Tongue (tissue), 2 donors: ENCODE data around the gene ITSN2. TPM values are rescaled to one million over a fixed set of nuclear protein-coding genes. Genes with fewer than 3 reads are reported as not detected.
"Not testable (repeated sequence)": the region's sequence is repeated elsewhere in the genome, so short reads cannot be mapped to it uniquely, and the experiment has no call there.

Source experiments
- DNase-seq: peaks from one replicate; pipeline ENCODE4 v3.0.0-alpha.2; 2015
- total RNA-seq: library from RNA; depleted of rRNA; stranded (reverse); fragments of >200 nt; gene quantifications from one replicate; pipeline ENCODE4 v1.2.3, GENCODE V29; 2014

ITSN2 gene
- total RNA-seq: 44.4 TPM

DNA sequence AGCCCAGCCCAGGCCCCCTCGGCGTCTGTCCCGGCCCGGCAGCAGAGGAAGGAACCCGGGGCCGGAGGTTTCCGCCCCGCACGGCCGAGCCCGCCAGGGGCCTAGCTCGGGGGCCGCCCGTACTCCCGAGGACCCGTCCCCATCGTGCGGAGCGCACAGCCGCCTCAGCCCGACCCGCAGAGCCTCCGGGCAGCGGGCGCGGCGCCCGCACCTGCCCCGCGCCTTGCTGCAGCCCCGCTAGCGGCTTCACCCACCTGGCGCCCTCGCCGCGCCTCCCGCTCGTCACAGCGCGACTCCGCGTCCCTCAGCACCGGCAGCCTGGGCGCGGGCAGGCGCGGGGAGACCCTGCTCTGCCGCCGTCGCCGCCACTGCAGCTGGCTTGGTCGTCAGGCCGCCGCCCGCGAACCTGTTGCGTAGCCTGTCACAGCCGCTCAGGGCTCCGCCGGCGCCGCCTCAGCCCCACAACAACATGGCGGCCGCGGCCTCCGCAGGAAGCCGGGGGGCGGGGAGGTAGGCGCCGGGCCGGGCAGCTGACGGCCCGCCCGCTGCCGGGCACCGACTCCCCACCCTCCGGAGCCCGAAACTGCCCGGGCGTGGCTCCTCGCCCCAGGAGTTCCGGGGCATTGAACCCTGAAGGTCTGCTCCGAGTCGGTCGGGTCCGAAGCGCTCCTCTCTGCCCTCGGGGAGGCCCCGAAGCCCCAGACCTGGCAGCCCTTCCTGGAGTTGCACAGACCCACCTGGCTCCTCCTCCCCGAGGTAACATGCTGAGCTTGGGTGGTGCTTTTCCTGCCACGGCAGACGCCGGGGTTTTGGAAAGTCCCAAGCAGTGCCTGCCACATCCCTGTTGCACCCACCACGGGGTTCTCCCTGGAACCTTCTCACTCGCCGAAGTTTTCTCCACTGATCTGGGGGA, at the start of gene ITSN2:
Gene ITSN2 (minus strand): TSS at position 487 of the 913 bp plus-strand sequence. CDS start 32,454 bp downstream, outside the sequence.
- peak; percentile 86 for DNase-seq

GRCh38 chr2:24409171-24409570, 48.8 kb upstream of the ITSN2 start:
- peak; percentile 91 for DNase-seq

DNA sequence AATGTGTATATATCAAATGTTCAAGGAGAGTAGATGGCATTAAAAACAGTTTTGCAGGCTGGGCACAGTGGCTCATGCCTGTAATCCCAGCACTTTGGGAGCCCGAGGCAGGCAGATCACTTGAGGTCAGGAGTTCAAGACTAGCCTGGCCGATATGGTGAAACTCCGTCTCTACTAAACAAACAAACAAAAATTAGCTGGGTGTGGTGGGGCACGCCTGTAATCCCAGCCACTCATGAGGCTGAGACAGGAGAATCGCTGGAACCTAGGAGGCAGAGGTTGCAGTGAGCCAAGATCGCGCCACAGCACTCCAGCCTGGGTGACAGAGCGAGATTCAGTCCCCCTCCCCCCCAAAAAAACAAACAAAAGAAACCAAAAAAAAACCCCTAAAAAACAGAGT, 48.4 kb upstream of the ITSN2 start:
- DNase-seq: not testable (repeated sequence)

- DNase-seq: no peak
Observed at GRCh38 chr2:24404491-24404921, 44.2 kb upstream of the ITSN2 start.

DNA sequence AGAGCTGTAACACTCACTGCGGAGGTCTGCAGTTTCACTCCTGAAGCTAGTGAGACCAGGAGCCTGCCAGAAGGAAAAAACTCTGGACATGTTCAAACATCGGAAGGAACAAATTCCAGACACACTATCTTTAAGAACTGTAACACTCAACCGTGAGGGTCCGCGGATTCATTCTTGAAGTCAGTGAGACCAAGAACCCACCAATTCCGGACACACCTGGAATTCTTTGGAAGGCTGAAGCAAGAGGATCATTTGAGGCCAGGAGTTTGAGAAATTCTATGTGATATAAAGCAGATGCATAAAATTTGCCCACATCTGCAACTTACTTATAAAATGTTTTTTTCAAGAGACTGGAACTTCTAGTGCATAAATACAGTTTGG, 43.5 kb upstream of the ITSN2 start:
- DNase-seq: peak; percentile 51

DNA sequence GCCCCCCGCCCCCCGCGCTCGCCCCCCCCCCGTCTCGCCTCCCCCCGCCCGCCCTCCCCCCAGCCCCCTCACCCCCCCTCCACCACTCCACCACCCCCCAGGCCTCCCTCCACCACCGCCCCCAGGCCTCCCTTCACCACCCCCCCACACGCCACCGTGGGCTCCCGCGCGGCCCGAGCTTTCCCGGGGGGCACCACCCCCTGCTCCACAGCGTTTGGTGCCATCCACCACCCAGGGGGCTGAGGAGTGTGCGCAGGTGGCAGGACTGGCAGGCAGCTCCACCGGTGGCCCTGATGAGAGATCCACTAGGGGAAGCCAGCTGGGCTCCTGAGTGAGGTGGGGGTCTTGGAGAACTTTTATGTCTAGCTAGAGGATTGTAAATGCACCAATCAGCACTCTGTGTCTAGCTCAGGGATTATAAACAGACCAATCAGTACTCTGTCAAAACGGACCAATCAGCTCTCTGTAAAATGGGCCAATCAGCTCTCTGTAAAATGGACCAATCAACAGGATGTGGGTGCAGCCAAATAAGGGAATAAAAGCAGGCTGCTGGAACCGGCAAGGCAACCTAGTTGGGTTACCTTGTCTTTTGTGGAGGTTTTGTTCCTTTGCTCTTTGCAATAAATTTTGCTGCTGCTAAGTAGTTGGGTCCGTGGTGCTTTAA, 43.0 kb upstream of the ITSN2 start:
- DNase-seq: no peak

- DNase-seq: no peak
Observed at GRCh38 chr2:24402242-24403097, 42.1 kb upstream of the ITSN2 start.

DNA sequence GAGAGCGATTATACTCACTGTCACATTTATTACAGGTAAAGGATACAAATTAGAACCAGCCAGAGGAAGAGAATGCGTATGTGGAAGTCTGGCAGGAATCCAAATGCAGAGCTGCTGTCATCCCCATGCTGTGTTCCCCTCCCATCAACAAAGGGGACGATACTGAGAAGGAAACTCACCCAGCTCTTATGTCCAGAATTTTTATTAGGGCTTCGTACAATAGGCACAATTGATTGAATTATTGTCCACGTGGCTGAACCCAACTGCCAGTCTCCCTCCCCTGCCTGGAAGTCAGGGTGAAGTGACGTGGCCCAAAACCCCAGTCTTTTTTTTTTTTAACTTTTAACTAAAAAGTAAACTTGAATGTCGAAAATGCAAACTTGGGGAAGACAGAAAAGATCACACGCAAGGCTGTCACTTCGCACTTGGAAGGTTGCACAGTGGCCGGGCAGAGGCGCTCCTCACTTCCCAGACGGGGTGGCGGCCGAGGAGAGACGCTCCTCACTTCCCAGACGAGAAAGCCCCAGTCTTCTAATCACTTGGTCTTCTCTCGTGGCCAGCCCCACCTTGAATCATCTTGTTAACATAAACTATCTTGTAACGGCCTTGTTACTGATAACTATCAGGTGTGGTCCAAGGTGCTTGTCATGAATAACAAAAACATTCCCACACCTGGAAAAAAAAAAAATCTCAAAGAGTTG, 40.0 kb upstream of the ITSN2 start:
- DNase-seq: no peak

- DNase-seq: no peak
Observed at GRCh38 chr2:24399434-24400206, 39.3 kb upstream of the ITSN2 start.

DNA sequence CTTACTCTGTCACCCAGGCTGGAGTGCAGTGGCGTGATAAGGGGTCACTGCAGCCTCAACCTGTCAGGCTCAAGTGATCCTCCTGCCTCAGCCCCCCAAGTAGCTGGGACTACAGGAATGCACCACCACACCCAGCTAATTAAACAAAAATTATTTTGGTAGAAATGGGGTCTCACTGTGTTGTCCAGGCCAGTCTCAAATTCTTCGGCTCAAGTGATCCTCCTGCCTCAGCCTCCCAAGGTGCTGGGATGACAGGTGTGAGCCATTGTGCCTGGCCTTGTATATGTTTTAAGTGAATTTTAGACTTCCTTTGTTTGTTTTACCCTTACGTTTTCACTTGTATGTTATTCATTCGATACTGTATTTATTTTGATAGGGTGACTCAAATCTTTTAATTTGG, 34.7 kb upstream of the ITSN2 start:
- no peak for DNase-seq

GRCh38 chr2:24392542-24393059, 32.3 kb upstream of the ITSN2 start:
- DNase-seq: no peak

DNA sequence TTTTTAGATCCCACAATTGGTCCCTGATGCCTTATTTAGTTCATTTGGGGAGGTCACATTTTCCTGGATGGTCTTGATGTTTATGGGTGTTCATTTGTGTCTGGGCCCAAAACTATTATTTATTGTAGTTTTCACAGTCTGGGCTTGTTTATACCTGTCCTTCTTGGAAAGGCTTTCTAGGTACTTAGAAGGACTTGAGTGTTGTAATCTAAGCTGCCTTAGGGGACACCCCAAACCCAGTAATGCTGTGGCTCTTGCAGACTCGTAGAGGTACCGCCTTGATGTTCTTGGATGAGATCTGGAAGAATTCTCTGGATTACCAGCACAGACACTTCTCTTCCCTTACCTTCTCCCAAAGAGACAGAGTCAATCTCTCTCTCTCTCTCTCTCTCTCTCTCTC, 25.0 kb upstream of the ITSN2 start:
- no peak for DNase-seq

GRCh38 chr2:24382363-24383073, 22.2 kb upstream of the ITSN2 start:
- DNase-seq: peak; percentile 86

DNA sequence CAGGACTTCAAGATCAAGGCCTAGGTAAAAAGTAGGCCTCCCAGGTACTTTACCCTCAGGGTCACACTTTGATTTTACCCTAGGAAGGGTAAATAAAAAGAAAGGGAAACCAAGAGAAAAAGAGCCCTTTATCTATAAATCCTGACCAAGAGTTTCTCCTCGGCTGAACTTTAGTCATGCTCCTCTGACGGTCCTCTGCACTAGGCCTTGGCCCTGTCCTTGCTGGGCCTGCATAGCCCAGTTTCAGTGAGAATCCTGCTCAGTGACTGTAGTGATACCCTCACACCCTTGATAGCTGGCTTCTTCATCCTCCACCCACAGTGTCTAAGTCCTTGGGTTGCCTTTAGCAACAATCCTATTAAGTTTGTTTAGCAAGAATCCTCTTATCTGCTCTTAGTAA, 20.5 kb upstream of the ITSN2 start:
- DNase-seq: no peak

DNA sequence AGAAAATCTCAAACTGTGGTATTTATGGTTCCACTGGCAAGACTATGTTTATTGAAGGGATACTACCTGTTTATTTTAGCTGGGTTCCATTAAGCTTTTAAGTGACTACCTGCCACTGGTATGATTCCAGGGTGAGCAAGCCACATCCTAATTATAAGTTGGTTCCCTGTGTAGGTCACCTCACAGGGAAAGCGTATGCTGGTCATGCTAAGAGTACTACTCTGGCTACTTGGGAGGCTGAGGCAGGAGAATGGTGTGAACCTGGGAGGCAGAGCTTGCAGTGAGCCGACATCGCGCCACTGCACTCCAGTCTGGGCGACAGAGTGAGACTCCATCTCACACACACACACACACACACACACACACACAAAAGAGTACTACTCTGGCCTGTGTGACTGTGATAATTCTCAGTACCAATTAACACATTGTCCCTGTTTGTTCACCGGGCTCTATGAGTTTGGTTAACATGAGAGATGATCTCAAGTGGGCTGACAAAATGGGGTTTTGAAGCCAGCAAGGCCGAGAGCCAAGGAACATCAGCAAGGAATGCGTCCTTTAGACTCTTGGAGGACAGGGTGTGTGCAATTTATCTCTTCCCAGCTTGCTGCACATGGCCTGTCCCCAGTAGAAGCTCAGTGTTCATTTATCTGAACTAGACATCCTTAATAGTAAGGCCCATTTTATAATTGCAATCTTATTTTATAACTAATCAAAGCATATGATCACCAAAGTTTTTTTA, 15.2 kb upstream of the ITSN2 start:
- no peak for DNase-seq

GRCh38 chr2:24374301-24374700, 14.0 kb upstream of the ITSN2 start:
- peak; percentile 13 for DNase-seq

DNA sequence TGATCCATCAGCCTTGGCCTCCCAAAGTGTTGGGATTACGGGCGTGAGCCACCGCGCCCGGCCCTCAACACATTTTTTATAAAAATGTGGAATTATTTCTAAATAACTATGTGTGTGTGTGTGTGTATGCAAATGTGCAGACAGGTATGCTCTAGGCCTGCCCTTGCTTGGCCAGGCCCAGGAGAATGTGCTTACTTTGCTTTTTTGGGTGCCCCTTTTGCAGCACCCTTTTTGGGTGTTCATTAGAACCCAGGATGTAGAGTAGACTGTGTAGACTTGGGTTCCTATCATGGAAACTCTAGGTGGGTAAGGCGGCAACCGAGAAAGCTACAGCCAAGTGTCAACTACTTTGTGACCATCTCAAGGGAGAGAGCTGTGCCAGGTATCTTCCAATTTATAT, 11.7 kb upstream of the ITSN2 start:
- no peak for DNase-seq

GRCh38 chr2:24365826-24366225, 5.5 kb upstream of the ITSN2 start:
- no peak for DNase-seq

DNA sequence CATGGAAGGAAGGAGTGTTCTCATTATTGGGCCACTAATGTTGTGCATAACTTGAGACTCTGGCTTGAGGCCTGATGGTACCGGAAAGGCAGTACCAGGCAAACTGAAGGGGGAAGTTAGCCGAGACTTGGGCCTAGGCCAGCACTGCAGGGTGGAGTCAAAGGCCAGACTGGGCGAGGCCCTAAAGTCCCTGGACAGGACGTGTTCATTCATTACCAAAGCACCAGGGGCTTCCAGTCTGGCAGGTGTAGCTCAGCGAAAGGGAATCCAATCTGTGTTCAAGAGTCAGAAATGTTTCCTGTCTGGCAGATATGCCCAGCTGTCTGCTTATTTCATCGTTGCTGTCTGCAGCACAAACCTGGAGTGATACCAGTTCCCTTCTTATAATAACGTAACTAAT, 4.7 kb upstream of the ITSN2 start:
- peak; percentile 81 for DNase-seq

DNA sequence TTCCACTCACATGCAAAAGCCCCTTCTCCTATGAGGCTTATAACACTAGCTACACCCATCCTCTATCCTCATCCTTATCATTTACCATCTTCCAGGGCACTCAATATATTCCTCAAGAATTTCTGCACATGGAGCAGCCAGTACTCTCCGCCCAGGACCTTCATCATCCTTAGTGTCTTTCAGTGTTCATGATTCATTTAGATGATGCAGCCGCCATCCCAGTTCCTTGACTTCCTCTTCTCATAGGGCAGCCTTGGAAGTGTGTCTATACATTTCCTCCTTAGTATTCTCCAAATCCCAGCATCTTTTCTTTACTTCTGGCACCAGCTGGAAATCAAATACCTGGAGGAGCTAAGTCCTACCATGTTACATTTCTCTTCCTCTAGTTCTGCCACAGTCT, 3.0 kb upstream of the ITSN2 start:
- no peak for DNase-seq
